CD14-positive monocyte (primary cell): ENCODE measurements around the gene PDE7B. TPM values are rescaled to one million over a fixed set of nuclear protein-coding genes. Genes with fewer than 3 reads are reported as not detected.

ENCODE experiments used
- DNase-seq, 3 donors: peaks; one replicate each; pipeline ENCODE4 v3.0.0-alpha.2; 2011 to 2022
- H2AFZ ChIP-seq: 2 replicates; pipeline ENCODE4 v1.6.0; 2012; ENCODE audit warnings: mild to moderate bottlenecking, low read depth, low read length, inconsistent platforms; ENCODE audit not compliant: insufficient read depth, poor library complexity, severe bottlenecking
- H3K27ac ChIP-seq, 2 donors: 1 replicate in 1 of 2; 2 replicates in 1 of 2; pipeline ENCODE4 v1.5.1; 2012 to 2013; ENCODE audit warnings: low read length in 2 of 2, control low read depth in 1 of 2, inconsistent platforms in 1 of 2, low read depth in 1 of 2, mild to moderate bottlenecking in 1 of 2
- H3K27me3 ChIP-seq, 2 donors: one replicate each; pipeline versions ENCODE4 v1.6.0 to v1.6.1; 2011 to 2013; ENCODE audit warnings: low read length in 2 of 2; ENCODE audit not compliant: control insufficient read depth in 2 of 2, insufficient read depth in 2 of 2
- H3K36me3 ChIP-seq, 2 donors: replicated peaks in 1 of 2; 1 replicate in 1 of 2; 2 replicates in 1 of 2; pipeline versions ENCODE4 v1.5.1 to v1.6.1; 2012 to 2013; ENCODE audit warnings: low read length in 2 of 2, control low read depth in 1 of 2, inconsistent platforms in 1 of 2, mild to moderate bottlenecking in 1 of 2; ENCODE audit not compliant: insufficient read depth in 2 of 2, control insufficient read depth in 1 of 2
- H3K4me1 ChIP-seq, 2 donors: 1 replicate in 1 of 2; 2 replicates in 1 of 2; pipeline versions ENCODE4 v1.5.1 to v1.6.1; 2012 to 2013; ENCODE audit warnings: low read length in 2 of 2, control low read depth in 1 of 2, inconsistent platforms in 1 of 2, mild to moderate bottlenecking in 1 of 2, moderate library complexity in 1 of 2; ENCODE audit not compliant: insufficient read depth in 2 of 2, control insufficient read depth in 1 of 2
- H3K4me2 ChIP-seq: replicated peaks from 2 replicates; pipeline ENCODE3; 2012; ENCODE audit warnings: low read length, moderate library complexity, mild to moderate bottlenecking; ENCODE audit not compliant: poor library complexity, severe bottlenecking; ENCODE audit errors: extremely low read depth
- H3K4me3 ChIP-seq, 3 experiments: fragments of 200-600 bp in 1 of 3; sonication (generic) in 1 of 3; replicated peaks in 1 of 3; 1 replicate in 2 of 3; 2 replicates in 1 of 3; pipeline ENCODE4 v1.5.1; 2011 to 2013; ENCODE audit warnings: low read length in 3 of 3, mild to moderate bottlenecking in 3 of 3, control low read depth in 2 of 3, low read depth in 2 of 3, inconsistent platforms in 1 of 3, moderate library complexity in 1 of 3
- H3K79me2 ChIP-seq: 2 replicates; pipeline ENCODE4 v1.6.0; 2012; ENCODE audit warnings: mild to moderate bottlenecking, control low read depth, inconsistent platforms, low read length, moderate library complexity; ENCODE audit not compliant: insufficient read depth
- H3K9ac ChIP-seq: 2 replicates; pipeline ENCODE4 v1.6.0; 2017; ENCODE audit warnings: low read length, mild to moderate bottlenecking; ENCODE audit not compliant: insufficient read depth, poor library complexity, severe bottlenecking
- H3K9me3 ChIP-seq, 2 donors: replicated peaks in 1 of 2; 1 replicate in 1 of 2; 2 replicates in 1 of 2; pipeline versions ENCODE4 v1.5.1 to v1.6.1; 2012 to 2013; ENCODE audit warnings: low read length in 2 of 2, control low read depth in 1 of 2; ENCODE audit not compliant: control insufficient read depth in 1 of 2, insufficient read depth in 1 of 2
- H4K20me1 ChIP-seq: 2 replicates; pipeline ENCODE4 v1.6.0; 2012; ENCODE audit warnings: mild to moderate bottlenecking, low read length, control low read depth, moderate library complexity; ENCODE audit not compliant: insufficient read depth
- H3K27ac Mint-ChIP-seq, 7 donors: one replicate each; pipeline ENCODE4 v1.8.0; 2020; ENCODE audit warnings: mild to moderate bottlenecking in 7 of 7, mixed read lengths in 7 of 7, moderate library complexity in 6 of 7, inconsistent platforms in 2 of 7
- H3K27me3 Mint-ChIP-seq, 3 donors: one replicate each; pipeline ENCODE4 v1.8.0; 2021 to 2022; ENCODE audit warnings: low read depth in 3 of 3, mild to moderate bottlenecking in 3 of 3, mixed read lengths in 3 of 3, moderate library complexity in 3 of 3, inconsistent platforms in 1 of 3
- H3K36me3 Mint-ChIP-seq, 2 donors: one replicate each; pipeline ENCODE4 v1.8.0; 2020; ENCODE audit warnings: mixed read lengths in 2 of 2, inconsistent platforms in 1 of 2, mild to moderate bottlenecking in 1 of 2
- H3K4me1 Mint-ChIP-seq: one replicate; pipeline ENCODE4 v1.8.0; 2020; ENCODE audit warnings: mild to moderate bottlenecking, mixed read lengths
- H3K4me3 Mint-ChIP-seq, 2 donors: one replicate each; pipeline ENCODE4 v1.8.0; 2020; ENCODE audit warnings: mild to moderate bottlenecking in 2 of 2, mixed read lengths in 2 of 2, moderate library complexity in 1 of 2
- H3K9me3 Mint-ChIP-seq, 7 donors: one replicate each; pipeline ENCODE4 v1.8.0; 2020 to 2022; ENCODE audit warnings: mixed read lengths in 7 of 7, mild to moderate bottlenecking in 6 of 7, moderate library complexity in 6 of 7, inconsistent platforms in 2 of 7
- CTCF ChIP-seq: fragments of 200-600 bp; IDR thresholded peaks from one replicate; pipeline ENCODE4 v1.8.0; 2022; ENCODE audit warnings: antibody characterized with exemption, mild to moderate bottlenecking
- WGBS: methylation state at CpG from one replicate; pipeline ENCODE4 v1.1.5; 2013; ENCODE audit warnings: missing lambda C conversion rate; ENCODE audit not compliant: insufficient coverage; 5-methylcytosine and 5-hydroxymethylcytosine counted together
- intact Hi-C, 2 donors: fragments of 100-400 bp; cut with micrococcal nuclease; formaldehyde crosslinking; loops; one replicate each; pipeline versions ENCODE4 v1.15.0 to v1.15.1; 2023
- polyA plus RNA-seq, 3 donors: library from polyadenylated mRNA; depleted of rRNA in 1 of 3; unstranded in 2 of 3; stranded (reverse) in 1 of 3; fragments of 300-500 nt in 2 of 3; fragments of >200 nt in 1 of 3; fragmentation: Illumina TruSeq in 2 of 3; gene quantifications; 1 replicate in 2 of 3; 2 replicates in 1 of 3; pipeline ENCODE4 v1.2.3, GENCODE V29; 2012 to 2021

The PDE7B gene
- polyA plus RNA-seq, 3 donors: 0.37 to 1.1 (median 0.89) TPM

- no peak overlapping the region for H3K27ac Mint-ChIP-seq
- H3K27me3 ChIP-seq: no peaks in the 10 kb centered on the region
- peaks cover 0 to 3% (median 2%) of the 10 kb centered on the region in 7 donors for H3K9me3 Mint-ChIP-seq
- intact Hi-C loops: no loop called here
- H2AFZ ChIP-seq: no peak overlapping the region
- no peaks in the 10 kb centered on the region for H3K36me3 ChIP-seq
- no CpG with 5 or more reads among the region's 3 CpGs for WGBS
- H4K20me1 ChIP-seq: no peaks in the 10 kb centered on the region
- no peak for TF ChIP-seq CTCF
- no peaks in the 10 kb centered on the region for H3K27me3 Mint-ChIP-seq
- H3K4me1 Mint-ChIP-seq: peaks cover 2% of the 10 kb centered on the region
- H3K27ac ChIP-seq: no peak overlapping the region
- no peak overlapping the region for H3K4me2 ChIP-seq
- no peak overlapping the region for H3K4me3 Mint-ChIP-seq
- no peaks in the 10 kb centered on the region for H3K79me2 ChIP-seq
- no peaks in the 10 kb centered on the region for H3K4me1 ChIP-seq
- no peak for DNase-seq
- no peak overlapping the region for H3K9ac ChIP-seq
- no peaks in the 10 kb centered on the region for H3K36me3 Mint-ChIP-seq
- H3K4me3 ChIP-seq: no peak overlapping the region
- H3K9me3 ChIP-seq: no peaks in the 10 kb centered on the region
Measured at GRCh38 chr6:135983093-135983492, 131.6 kb downstream of the PDE7B start.

- Histone ChIP-seq H3K36me3 (no peaks in the 10 kb centered on the region), H2AFZ (no peak overlapping the region), H3K9me3 (no peaks in the 10 kb centered on the region), H3K9ac (no peak overlapping the region), H4K20me1 (no peaks in the 10 kb centered on the region), H3K27ac (no peak overlapping the region), H3K4me2 (no peak overlapping the region), H3K4me3 (no peak overlapping the region), H3K27me3 (no peaks in the 10 kb centered on the region), H3K79me2 (no peaks in the 10 kb centered on the region), H3K4me1 (no peaks in the 10 kb centered on the region)
- Mint-ChIP-seq H3K27me3 (no peaks in the 10 kb centered on the region), H3K9me3 (peaks cover 0 to 3% (median 2%) of the 10 kb centered on the region in 7 donors), H3K4me3 (no peak overlapping the region), H3K36me3 (no peaks in the 10 kb centered on the region), H3K4me1 (peaks cover 2% of the 10 kb centered on the region), H3K27ac (no peak overlapping the region)
- intact Hi-C loops: no loop called here
- 94% methylated on average over 2 of the region's 4 CpGs for whole genome bisulfite sequencing
- no peak for TF ChIP-seq CTCF
- no peak for DNase-seq
Measured at GRCh38 chr6:135983718-135984343, 132.3 kb downstream of the PDE7B start.
